GM12878 (cell line): Measurements from ENCODE around the gene PPP1CA. TPM values are rescaled to one million over a fixed set of nuclear protein-coding genes. Genes with fewer than 3 reads are reported as not detected.

Source experiments
- ATAC-seq: fragments of 200-7000 bp; cut with Tn5 transposase; 3 replicates; pipeline ENCODE4 v1.9.1; 2020; ENCODE audit warnings: mild to moderate bottlenecking, moderate library complexity
- BruUV-seq: library from RNA; stranded (reverse); fragments of 400-500 nt; replicated peaks from 2 replicates; lab custom pipeline; 2021; lab: Mats Ljungman, UMichigan
- CTCF ChIA-PET: fragments of 300-600 bp; sonication (Branson Sonifier 250); formaldehyde crosslinking; extraction: SDS; loops from one replicate; lab custom pipeline; 2021; ENCODE audit warnings: inconsistent platforms; lab: Yijun Ruan, JAX
- POLR2A ChIA-PET: fragments of 350-600 bp; formaldehyde crosslinking; extraction: SDS; loops from one replicate; lab custom pipeline; 2021; ENCODE audit warnings: inconsistent platforms; lab: Charles Lee
- RAD21 ChIA-PET: fragments of 300-600 bp; sonication (Branson Sonifier 250); formaldehyde crosslinking; loops from one replicate; lab custom pipeline; 2023; ENCODE audit warnings: antibody characterized with exemption; ENCODE audit not compliant: unreplicated experiment; lab: Charles Lee
- SMC1A ChIA-PET: fragments of 300-600 bp; sonication (Branson Sonifier 250); formaldehyde crosslinking; loops from one replicate; lab custom pipeline; 2023; ENCODE audit not compliant: unreplicated experiment, uncharacterized antibody; lab: Charles Lee
- DNase-seq: peaks from one replicate; pipeline ENCODE4 v3.0.0-alpha.2; 2011; ENCODE audit warnings: low read depth, low spot score
- FAIRE-seq: peaks from 3 replicates; lab custom pipeline; 2011; peaks lifted over from hg19 to GRCh38; lab: Jason Lieb, UNC
- H2AFZ ChIP-seq: 2 replicates; pipeline ENCODE4 v1.6.0; 2011; ENCODE audit warnings: low read depth, low read length, control low read depth; ENCODE audit not compliant: control insufficient read depth
- H3K27ac ChIP-seq: 2 replicates; pipeline ENCODE4 v1.5.1; 2011; ENCODE audit warnings: control low read depth; ENCODE audit not compliant: control insufficient read depth, insufficient read depth
- H3K27me3 ChIP-seq, 2 experiments: replicated peaks in 1 of 2; 2 replicates each; pipeline versions ENCODE4 v1.6.0 to v1.6.1; 2011; ENCODE audit warnings: low read length in 1 of 2; ENCODE audit not compliant: control insufficient read depth in 2 of 2, insufficient read depth in 2 of 2
- H3K36me3 ChIP-seq, 2 experiments: 2 replicates each; pipeline ENCODE4 v1.5.1; 2011; ENCODE audit warnings: low read length in 1 of 2; ENCODE audit not compliant: control insufficient read depth in 2 of 2, insufficient read depth in 2 of 2
- H3K4me1 ChIP-seq: 2 replicates; pipeline ENCODE4 v1.6.1; 2011; ENCODE audit warnings: mild to moderate bottlenecking, low read length, moderate library complexity, mixed read lengths; ENCODE audit not compliant: control insufficient read depth, insufficient read depth
- H3K4me2 ChIP-seq: 2 replicates; pipeline ENCODE4 v1.6.0; 2011; ENCODE audit warnings: control low read depth; ENCODE audit not compliant: control insufficient read depth, insufficient read depth
- H3K4me3 ChIP-seq: fragments of 200-600 bp; sonication (generic); 2 replicates; pipeline ENCODE4 v1.5.1; 2016
- H3K79me2 ChIP-seq: 2 replicates; pipeline ENCODE4 v1.6.0; 2011; ENCODE audit warnings: low read length; ENCODE audit not compliant: control insufficient read depth, insufficient read depth
- H3K9ac ChIP-seq: 2 replicates; pipeline ENCODE4 v1.8.0; 2011; ENCODE audit warnings: low read length, control low read depth, mixed read lengths; ENCODE audit not compliant: control insufficient read depth, insufficient read depth
- H3K9me3 ChIP-seq: replicated peaks from 3 replicates; pipeline ENCODE4 v1.5.1; 2011; ENCODE audit warnings: mild to moderate bottlenecking, low read length; ENCODE audit not compliant: control insufficient read depth, insufficient read depth
- H4K20me1 ChIP-seq: 2 replicates; pipeline ENCODE4 v1.6.0; 2011; ENCODE audit not compliant: control insufficient read depth, insufficient read depth
- CREM ChIP-seq: IDR thresholded peaks from 2 replicates; pipeline ENCODE4 v1.6.1; 2014; ENCODE audit warnings: antibody characterized with exemption, low read depth
- EED ChIP-seq: sonication (generic); IDR thresholded peaks from 2 replicates; pipeline ENCODE4 v1.6.1; 2016; ENCODE audit warnings: antibody characterized with exemption, low read depth
- ETV6 ChIP-seq, 2 experiments: fragments of 450-650 bp in 1 of 2; IDR thresholded peaks in 1 of 2; conservative IDR thresholded peaks in 1 of 2; 2 replicates each; pipeline ENCODE4 v1.6.1; 2014; ENCODE audit warnings: antibody characterized with exemption in 1 of 2, borderline replicate concordance in 1 of 2, low read depth in 1 of 2, mild to moderate bottlenecking in 1 of 2, moderate library complexity in 1 of 2
- GATAD2B ChIP-seq: fragments of 450-650 bp; conservative IDR thresholded peaks from 2 replicates; pipeline ENCODE4 v1.6.1; 2017; ENCODE audit warnings: low read depth, mild to moderate bottlenecking, moderate library complexity
- JUNB ChIP-seq: IDR thresholded peaks from 2 replicates; pipeline ENCODE4 v1.6.1; 2016; ENCODE audit warnings: antibody characterized with exemption, mild to moderate bottlenecking
- NR2F1 ChIP-seq: fragments of 450-650 bp; conservative IDR thresholded peaks from 2 replicates; pipeline ENCODE4 v1.6.1; 2017; ENCODE audit warnings: mild to moderate bottlenecking
- SMAD1 ChIP-seq: fragments of 450-650 bp; IDR thresholded peaks from 2 replicates; pipeline ENCODE4 v1.6.1; 2018; ENCODE audit warnings: mild to moderate bottlenecking, low read depth; ENCODE audit not compliant: partially characterized antibody
- ZBED1 ChIP-seq: IDR thresholded peaks from 2 replicates; pipeline ENCODE4 v1.6.1; 2016; ENCODE audit warnings: borderline replicate concordance
- ZSCAN29 ChIP-seq: fragments of 450-650 bp; IDR thresholded peaks from 2 replicates; pipeline ENCODE4 v1.6.1; 2017; ENCODE audit warnings: mild to moderate bottlenecking, moderate library complexity
- WGBS: methylation state at CpG from one replicate; pipeline ENCODE4 v1.1.6; 2016; ENCODE audit warnings: low lambda C conversion rate; ENCODE audit not compliant: insufficient replicate concordance, insufficient coverage; ENCODE audit errors: missing lambda C conversion rate; 5-methylcytosine and 5-hydroxymethylcytosine counted together
- in situ Hi-C: fragments of 300-500 bp; cut with MboI; formaldehyde crosslinking; loops from 9 replicates; pipeline ENCODE4 v1.14.3; 2018; ENCODE audit warnings: mixed read lengths
- intact Hi-C: fragments of 100-400 bp; cut with micrococcal nuclease; formaldehyde crosslinking; loops from one replicate; pipeline ENCODE4 v1.14.2; 2022; ENCODE audit not compliant: unreplicated experiment
- polyA plus RNA-seq, 11 experiments: library from polyadenylated mRNA; depleted of rRNA in 4 of 11; unstranded in 6 of 11; stranded (reverse) in 5 of 11; fragments of >200 nt; fragmentation: Nextera tagmentation in 4 of 11; fragmentation: Illumina TruSeq in 1 of 11; extraction: Ambion mirVana in 4 of 11; extraction: Trizol in 1 of 11; gene quantifications; 1 replicate in 1 of 11; 2 replicates in 10 of 11; pipeline versions ENCODE4 v1.2.1 to v1.2.3, GENCODE V29; 2011 to 2016; ENCODE audit warnings: inconsistent platforms in 2 of 11, missing spikeins in 2 of 11, low read depth in 1 of 11
- total RNA-seq, 4 experiments: library from RNA; depleted of rRNA in 3 of 4; stranded (reverse); fragments of >200 nt in 3 of 4; fragmentation: Illumina TruSeq in 1 of 4; extraction: Trizol in 1 of 4; gene quantifications; 2 replicates each; pipeline versions ENCODE4 v1.2.1 to v1.2.3, GENCODE V29; 2013 to 2021
- TF ChIP-seq, protein P1 (sequence below): IDR thresholded peaks from 2 replicates; pipeline ENCODE4 v1.6.1; 2012; ENCODE audit warnings: low read depth, low read length, improper control_type of control experiment
- TF ChIP-seq, protein P2 (sequence below), 3 experiments: IDR thresholded peaks in 2 of 3; conservative IDR thresholded peaks in 1 of 3; 2 replicates each; pipeline ENCODE4 v1.5.1; 2011; ENCODE audit warnings: low read depth in 3 of 3, low read length in 3 of 3, mild to moderate bottlenecking in 3 of 3, control low read depth in 2 of 3, moderate library complexity in 2 of 3, inconsistent platforms in 1 of 3, mixed read lengths in 1 of 3; ENCODE audit not compliant: control insufficient read depth in 2 of 3, insufficient read depth in 1 of 3; ENCODE audit errors: extremely low read depth in 1 of 3
- TF ChIP-seq, protein P3 (sequence below): fragments of 450-650 bp; IDR thresholded peaks from 2 replicates; pipeline ENCODE4 v1.6.1; 2016; ENCODE audit warnings: mild to moderate bottlenecking, moderate library complexity, borderline replicate concordance

PPP1CA gene
- total and polyA plus RNA-seq, 10 of the 15 experiments (the other 5 are each of a cell fraction or from before 2014, with no cell fraction given): 26.4 to 458 (median 240) TPM

DNA sequence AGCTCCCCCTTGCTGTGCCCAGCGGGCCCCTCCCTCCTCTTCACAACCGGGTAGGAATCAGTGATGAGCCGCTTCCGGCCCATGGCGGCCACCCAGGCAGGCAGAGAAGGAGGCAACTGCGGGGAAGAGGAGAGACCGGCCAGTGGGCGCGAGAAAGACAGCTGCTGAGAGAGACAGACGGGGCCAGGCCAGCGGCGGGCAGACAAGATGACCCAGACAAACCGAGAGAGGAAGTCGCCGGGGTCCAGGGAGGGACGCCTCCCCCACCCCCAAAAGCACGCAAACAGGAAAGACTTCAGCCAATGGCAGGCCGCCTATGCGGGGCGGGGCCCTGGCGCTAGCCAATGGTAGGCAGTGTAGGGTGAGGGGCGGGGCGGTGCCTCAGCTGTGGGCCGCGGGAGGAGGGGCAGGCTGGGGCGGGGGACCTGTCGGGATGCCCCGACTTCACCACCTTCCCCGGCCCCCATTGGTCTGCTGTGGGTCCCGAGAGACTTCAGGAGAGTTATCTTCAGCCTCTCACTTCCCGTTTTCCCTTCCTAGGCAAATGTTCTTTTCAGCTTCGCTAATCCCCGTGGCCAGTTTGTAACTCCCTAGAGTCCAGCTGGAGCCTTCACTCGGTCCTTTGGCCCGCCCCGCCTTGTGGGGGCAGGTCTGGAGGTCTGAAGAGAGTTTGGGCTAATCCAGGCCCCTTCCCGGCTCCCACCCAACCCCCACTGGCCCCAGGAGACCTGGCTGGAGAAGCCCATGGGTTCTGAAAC is 48.2 kb downstream of the PPP1CA start, which contains the start of gene POLD4 (continued):
- TF ChIP-seq, protein P1, sequence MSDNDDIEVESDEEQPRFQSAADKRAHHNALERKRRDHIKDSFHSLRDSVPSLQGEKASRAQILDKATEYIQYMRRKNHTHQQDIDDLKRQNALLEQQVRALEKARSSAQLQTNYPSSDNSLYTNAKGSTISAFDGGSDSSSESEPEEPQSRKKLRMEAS: no peak
- TF ChIP-seq JUNB (0 out of 2 replicates have a peak, but pooled peaks have one; percentile 11), EED (peak; percentile 89), SMAD1 (peak; percentile 82)
- TF ChIP-seq, protein P2, sequence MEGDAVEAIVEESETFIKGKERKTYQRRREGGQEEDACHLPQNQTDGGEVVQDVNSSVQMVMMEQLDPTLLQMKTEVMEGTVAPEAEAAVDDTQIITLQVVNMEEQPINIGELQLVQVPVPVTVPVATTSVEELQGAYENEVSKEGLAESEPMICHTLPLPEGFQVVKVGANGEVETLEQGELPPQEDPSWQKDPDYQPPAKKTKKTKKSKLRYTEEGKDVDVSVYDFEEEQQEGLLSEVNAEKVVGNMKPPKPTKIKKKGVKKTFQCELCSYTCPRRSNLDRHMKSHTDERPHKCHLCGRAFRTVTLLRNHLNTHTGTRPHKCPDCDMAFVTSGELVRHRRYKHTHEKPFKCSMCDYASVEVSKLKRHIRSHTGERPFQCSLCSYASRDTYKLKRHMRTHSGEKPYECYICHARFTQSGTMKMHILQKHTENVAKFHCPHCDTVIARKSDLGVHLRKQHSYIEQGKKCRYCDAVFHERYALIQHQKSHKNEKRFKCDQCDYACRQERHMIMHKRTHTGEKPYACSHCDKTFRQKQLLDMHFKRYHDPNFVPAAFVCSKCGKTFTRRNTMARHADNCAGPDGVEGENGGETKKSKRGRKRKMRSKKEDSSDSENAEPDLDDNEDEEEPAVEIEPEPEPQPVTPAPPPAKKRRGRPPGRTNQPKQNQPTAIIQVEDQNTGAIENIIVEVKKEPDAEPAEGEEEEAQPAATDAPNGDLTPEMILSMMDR (IDR thresholded peaks at IDR 0.05 in 2 of 3, conservative IDR thresholded peaks at IDR 0.05 in 1 of 3; ENCODE audit: control insufficient read depth in 2 of 3, extremely low read depth in 1 of 3, insufficient read depth in 1 of 3, low read depth in 3 of 3, low read length in 3 of 3): no peak
- TF ChIP-seq, all 136 proteins: peak for 63

DNA sequence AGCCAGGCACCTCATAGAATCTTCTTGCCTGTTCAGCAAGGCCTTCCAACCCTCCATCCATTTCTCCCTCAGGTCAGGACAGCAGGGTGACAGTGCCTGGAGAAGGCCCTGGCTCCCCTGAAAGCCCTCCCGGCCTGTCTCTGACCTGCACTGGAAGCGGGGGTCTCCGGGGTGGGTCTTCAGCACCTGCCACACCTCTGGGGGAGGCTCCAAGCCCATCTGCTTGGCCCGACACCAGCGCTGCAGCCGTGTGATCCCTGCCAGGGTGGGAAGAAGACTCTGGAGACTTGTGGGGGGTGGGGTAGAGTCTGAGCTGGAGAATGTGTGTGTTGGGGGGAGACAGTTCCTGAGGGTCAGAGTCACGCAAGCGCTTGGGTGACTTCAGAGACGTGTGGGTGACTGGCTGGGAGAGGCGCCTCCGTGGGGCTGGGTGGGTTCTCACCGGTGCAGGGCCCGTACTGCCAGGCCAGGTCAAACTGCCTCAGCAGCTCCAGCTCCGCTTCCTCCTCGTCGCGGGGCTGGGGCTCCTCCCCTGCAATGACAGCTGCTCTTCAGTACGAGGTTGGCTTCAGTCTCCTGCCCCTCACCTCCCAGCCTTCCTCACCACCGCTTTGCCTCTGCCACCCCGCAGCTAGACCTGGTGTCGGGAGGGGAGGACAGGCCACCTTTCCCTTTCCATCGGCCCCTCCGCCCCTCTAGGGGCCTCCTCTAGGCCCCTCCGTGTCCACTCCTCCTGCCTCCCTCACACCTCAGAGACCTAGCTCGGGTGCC is 48.9 kb downstream of the PPP1CA start:
- ATAC-seq (peak; percentile 47), FAIRE-seq (no peak), DNase-seq (no peak)
- Histone ChIP-seq H3K79me2 (peaks cover 19% of the 10 kb centered on the region), H3K27ac (peak overlapping the region; percentile 99), H3K27me3 (no peaks in the 10 kb centered on the region), H3K36me3 (no peaks in the 10 kb centered on the region), H3K9me3 (no peaks in the 10 kb centered on the region), H3K4me2 (peak overlapping the region; percentile 95), H3K4me3 (peak overlapping the region; percentile 98), H3K9ac (peak overlapping the region; percentile 96), H4K20me1 (no peaks in the 10 kb centered on the region), H3K4me1 (peaks cover 60% of the 10 kb centered on the region), H2AFZ (peak overlapping the region; percentile 3; the same call in 1 of the 2 replicates)
- BruUV-seq: TSS peak; percentile 93
- CTCF ChIA-PET: interaction anchor here (0.7 to 26.2 kb wide), 23 partner anchors 9 to 306 kb away, joined by 3 to 1301 read pairs (median 5); partner anchors contain the start of genes CLCF1, KDM2A, RAD9A and TBC1D10C
- RAD21 ChIA-PET: interaction anchor here (0.6 to 10.1 kb wide), 30 partner anchors 8 to 1041 kb away, joined by 3 to 525 read pairs (median 4); partner anchors contain the start of genes AIP, CLCF1, GSTP1 and KDM2A
- SMC1A ChIA-PET: interaction anchor here (0.7 to 15.8 kb wide), 16 partner anchors 8 to 270 kb away, joined by 3 to 646 read pairs (median 4); partner anchors contain the start of genes CLCF1, PPP1CA and RAD9A
- POLR2A ChIA-PET: interaction anchor here (0.5 to 11.4 kb wide), 27 partner anchors 7 to 1463 kb away, joined by 3 to 183 read pairs (median 8); partner anchors contain the start of genes ANKRD13D, CCDC85B, CLCF1 and GRK2
- in situ Hi-C loops (loop anchor here (5.0 kb wide), 1 partner anchor 35 kb away; no protein-coding TSS in a partner anchor), intact Hi-C loops (loop anchor here (2.0 kb wide), 1 partner anchor 134 kb away; no protein-coding TSS in a partner anchor)
- under 1% methylated on average over 23 of the region's 25 CpGs for WGBS
- TF ChIP-seq, protein P3, sequence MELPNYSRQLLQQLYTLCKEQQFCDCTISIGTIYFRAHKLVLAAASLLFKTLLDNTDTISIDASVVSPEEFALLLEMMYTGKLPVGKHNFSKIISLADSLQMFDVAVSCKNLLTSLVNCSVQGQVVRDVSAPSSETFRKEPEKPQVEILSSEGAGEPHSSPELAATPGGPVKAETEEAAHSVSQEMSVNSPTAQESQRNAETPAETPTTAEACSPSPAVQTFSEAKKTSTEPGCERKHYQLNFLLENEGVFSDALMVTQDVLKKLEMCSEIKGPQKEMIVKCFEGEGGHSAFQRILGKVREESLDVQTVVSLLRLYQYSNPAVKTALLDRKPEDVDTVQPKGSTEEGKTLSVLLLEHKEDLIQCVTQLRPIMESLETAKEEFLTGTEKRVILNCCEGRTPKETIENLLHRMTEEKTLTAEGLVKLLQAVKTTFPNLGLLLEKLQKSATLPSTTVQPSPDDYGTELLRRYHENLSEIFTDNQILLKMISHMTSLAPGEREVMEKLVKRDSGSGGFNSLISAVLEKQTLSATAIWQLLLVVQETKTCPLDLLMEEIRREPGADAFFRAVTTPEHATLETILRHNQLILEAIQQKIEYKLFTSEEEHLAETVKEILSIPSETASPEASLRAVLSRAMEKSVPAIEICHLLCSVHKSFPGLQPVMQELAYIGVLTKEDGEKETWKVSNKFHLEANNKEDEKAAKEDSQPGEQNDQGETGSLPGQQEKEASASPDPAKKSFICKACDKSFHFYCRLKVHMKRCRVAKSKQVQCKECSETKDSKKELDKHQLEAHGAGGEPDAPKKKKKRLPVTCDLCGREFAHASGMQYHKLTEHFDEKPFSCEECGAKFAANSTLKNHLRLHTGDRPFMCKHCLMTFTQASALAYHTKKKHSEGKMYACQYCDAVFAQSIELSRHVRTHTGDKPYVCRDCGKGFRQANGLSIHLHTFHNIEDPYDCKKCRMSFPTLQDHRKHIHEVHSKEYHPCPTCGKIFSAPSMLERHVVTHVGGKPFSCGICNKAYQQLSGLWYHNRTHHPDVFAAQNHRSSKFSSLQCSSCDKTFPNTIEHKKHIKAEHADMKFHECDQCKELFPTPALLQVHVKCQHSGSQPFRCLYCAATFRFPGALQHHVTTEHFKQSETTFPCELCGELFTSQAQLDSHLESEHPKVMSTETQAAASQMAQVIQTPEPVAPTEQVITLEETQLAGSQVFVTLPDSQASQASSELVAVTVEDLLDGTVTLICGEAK: no peak
- no peak for TF ChIP-seq ZSCAN29
- TF ChIP-seq NR2F1: no peak
- no peak for TF ChIP-seq CREM
- TF ChIP-seq ZBED1: 0 out of 2 replicates have a peak, but pooled peaks have one; percentile 26
- TF ChIP-seq ETV6 (conservative IDR thresholded peaks at IDR 0.05 in 1 of 2, IDR thresholded peaks at IDR 0.05 in 1 of 2; ENCODE audit: borderline replicate concordance in 1 of 2, low read depth in 1 of 2): no peak
- TF ChIP-seq GATAD2B: 0 out of 2 replicates have a peak, but pooled peaks have one; percentile 78
